ENCODE measurements around the gene BCL10.

Gene BCL10

GRCh38 chr1:85313888-85314696, 37.7 kb upstream of the BCL10 start:
- TF ChIP-seq, protein P1, sequence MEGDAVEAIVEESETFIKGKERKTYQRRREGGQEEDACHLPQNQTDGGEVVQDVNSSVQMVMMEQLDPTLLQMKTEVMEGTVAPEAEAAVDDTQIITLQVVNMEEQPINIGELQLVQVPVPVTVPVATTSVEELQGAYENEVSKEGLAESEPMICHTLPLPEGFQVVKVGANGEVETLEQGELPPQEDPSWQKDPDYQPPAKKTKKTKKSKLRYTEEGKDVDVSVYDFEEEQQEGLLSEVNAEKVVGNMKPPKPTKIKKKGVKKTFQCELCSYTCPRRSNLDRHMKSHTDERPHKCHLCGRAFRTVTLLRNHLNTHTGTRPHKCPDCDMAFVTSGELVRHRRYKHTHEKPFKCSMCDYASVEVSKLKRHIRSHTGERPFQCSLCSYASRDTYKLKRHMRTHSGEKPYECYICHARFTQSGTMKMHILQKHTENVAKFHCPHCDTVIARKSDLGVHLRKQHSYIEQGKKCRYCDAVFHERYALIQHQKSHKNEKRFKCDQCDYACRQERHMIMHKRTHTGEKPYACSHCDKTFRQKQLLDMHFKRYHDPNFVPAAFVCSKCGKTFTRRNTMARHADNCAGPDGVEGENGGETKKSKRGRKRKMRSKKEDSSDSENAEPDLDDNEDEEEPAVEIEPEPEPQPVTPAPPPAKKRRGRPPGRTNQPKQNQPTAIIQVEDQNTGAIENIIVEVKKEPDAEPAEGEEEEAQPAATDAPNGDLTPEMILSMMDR (IDR thresholded peaks at IDR 0.05; ENCODE audit: borderline replicate concordance, insufficient read depth, low read depth, low read length) = no peak
- no peak overlapping the region for H3K4me3 ChIP-seq (ENCODE audit: low read depth, low read length)

- TF ChIP-seq, protein P1 (IDR thresholded peaks at IDR 0.05; ENCODE audit: borderline replicate concordance, insufficient read depth, low read depth, low read length) = no peak
- H3K4me3 ChIP-seq (ENCODE audit: low read depth, low read length) = no peak overlapping the region
Observed at GRCh38 chr1:85311818-85312217, 35.4 kb upstream of the BCL10 start.

DNA sequence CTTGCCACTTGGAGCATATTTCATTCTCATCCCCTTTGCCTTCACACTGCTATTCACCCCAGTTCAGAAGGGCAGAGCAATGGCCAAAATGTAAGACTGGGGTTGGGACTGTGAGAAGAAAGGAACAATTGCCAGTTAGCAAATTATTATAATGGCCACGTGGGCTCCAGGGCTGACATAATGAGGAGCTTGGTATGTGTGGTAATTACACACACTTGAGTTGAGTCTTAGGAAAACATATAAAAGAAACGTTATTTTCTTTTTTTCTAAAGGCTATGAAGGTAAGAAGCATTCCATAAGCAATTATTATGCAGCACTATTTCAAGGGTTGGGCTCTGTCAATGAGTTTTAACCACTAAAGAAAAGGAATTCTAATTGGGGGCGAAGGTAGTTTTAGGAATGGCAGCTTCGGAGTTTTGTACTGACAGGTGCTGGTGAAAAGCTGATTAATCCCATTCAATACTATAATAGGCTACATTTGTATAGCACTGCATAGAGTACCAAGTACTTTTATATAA, 32.5 kb upstream of the BCL10 start:
- no peak overlapping the region for H3K4me3 ChIP-seq (ENCODE audit: low read depth, low read length)
- TF ChIP-seq, protein P1 (IDR thresholded peaks at IDR 0.05; ENCODE audit: borderline replicate concordance, insufficient read depth, low read depth, low read length) = no peak

GRCh38 chr1:85307987-85308832, 31.8 kb upstream of the BCL10 start:
- no peak overlapping the region for H3K4me3 ChIP-seq (ENCODE audit: low read depth, low read length)
- TF ChIP-seq, protein P1 (IDR thresholded peaks at IDR 0.05; ENCODE audit: borderline replicate concordance, insufficient read depth, low read depth, low read length) = peak; percentile 95

DNA sequence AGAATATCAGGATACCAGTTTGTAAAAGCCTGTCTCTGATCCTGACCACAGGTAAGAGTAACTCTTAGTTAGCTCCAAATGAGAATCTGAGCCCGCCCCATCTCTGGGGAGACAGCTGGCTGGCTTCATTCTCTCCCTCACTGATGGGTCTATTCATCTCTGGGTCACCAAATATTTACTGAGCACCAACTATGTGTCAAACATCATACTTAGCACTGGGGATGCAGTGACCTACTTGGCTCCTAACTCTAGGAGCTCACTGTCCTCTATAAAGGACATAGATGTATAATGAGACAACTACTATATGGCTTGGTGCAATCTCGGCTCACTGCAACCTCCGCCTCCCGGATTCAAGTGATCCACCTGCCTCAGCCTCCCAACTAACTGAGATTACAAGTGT, 29.8 kb upstream of the BCL10 start:
- H3K4me3 ChIP-seq (ENCODE audit: low read depth, low read length) = no peak overlapping the region
- TF ChIP-seq, protein P1 (IDR thresholded peaks at IDR 0.05; ENCODE audit: borderline replicate concordance, insufficient read depth, low read depth, low read length) = no peak

- H3K4me3 ChIP-seq (ENCODE audit: low read depth, low read length) = no peak overlapping the region
- TF ChIP-seq, protein P1 (IDR thresholded peaks at IDR 0.05; ENCODE audit: borderline replicate concordance, insufficient read depth, low read depth, low read length) = no peak
Observed at GRCh38 chr1:85303440-85304162, 27.2 kb upstream of the BCL10 start.

Data from GM12875 (cell line).